Activated CD4-positive, alpha-beta T cell treated with anti-CD3 and anti-CD28 coated beads, Interleukin-2, amount 10 ng/mL, durations not matched to agents 7 days and 5 days (primary cell): ENCODE measurements around the gene CCDC54. TPM values are rescaled to one million over a fixed set of nuclear protein-coding genes. Genes with fewer than 3 reads are reported as not detected.
A peak's percentile ranks its signal among the peaks of the same experiment; 100 is the strongest.

Experiments
- CTCF ChIA-PET: fragments of 350-600 bp; sonication (Branson Sonifier 250); formaldehyde crosslinking; loops from one replicate; lab custom pipeline; 2021; ENCODE audit warnings: antibody characterized with exemption; lab: Charles Lee
- POLR2A ChIA-PET: fragments of 350-600 bp; sonication (Branson Sonifier 250); formaldehyde crosslinking; loops from one replicate; lab custom pipeline; 2021; ENCODE audit warnings: antibody characterized with exemption; lab: Charles Lee
- DNase-seq: peaks from one replicate; pipeline ENCODE4 v3.0.0-alpha.2; 2020
- H3K27ac Mint-ChIP-seq: one replicate; pipeline ENCODE4 v1.8.0; 2021; ENCODE audit warnings: mild to moderate bottlenecking, moderate library complexity, mixed read lengths
- H3K27me3 Mint-ChIP-seq: one replicate; pipeline ENCODE4 v1.8.0; 2021; ENCODE audit warnings: mixed read lengths
- H3K36me3 Mint-ChIP-seq: one replicate; pipeline ENCODE4 v1.8.0; 2021; ENCODE audit warnings: low read depth, mixed read lengths
- H3K4me1 Mint-ChIP-seq: one replicate; pipeline ENCODE4 v1.8.0; 2021; ENCODE audit warnings: mixed read lengths
- H3K4me3 Mint-ChIP-seq: one replicate; pipeline ENCODE4 v1.8.0; 2021; ENCODE audit warnings: mild to moderate bottlenecking, moderate library complexity, mixed read lengths
- H3K9me3 Mint-ChIP-seq: one replicate; pipeline ENCODE4 v1.8.0; 2021; ENCODE audit warnings: mixed read lengths
- total RNA-seq, 2 experiments: library from RNA; stranded (reverse); gene quantifications; one replicate each; pipeline ENCODE4 v1.2.3, GENCODE V29; 2021

Gene CCDC54
- total RNA-seq, 2 experiments from 2014 or later: not detected

DNA sequence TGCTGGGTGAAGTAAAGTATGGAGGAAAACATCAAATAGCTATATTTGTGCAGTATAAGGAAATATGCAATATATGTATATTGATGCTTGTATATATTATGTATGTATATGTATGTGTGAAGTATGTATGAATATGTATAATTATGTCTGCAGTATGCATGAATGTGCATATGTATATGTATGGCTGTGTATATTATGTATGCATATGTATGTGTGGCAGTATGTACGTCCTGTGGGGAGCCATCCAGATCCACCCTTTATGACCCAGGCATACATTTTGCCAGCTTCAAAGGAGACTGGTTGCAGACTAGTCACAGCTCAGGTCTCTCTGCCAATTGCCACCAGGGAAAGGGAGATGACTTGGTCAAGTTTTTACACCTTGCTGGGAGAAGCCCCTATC, 24.1 kb downstream of the CCDC54 start:
- Mint-ChIP-seq H3K27me3 (peaks cover 5% of the 10 kb centered on the region), H3K4me1 (peaks cover 2% of the 10 kb centered on the region), H3K4me3 (no peak overlapping the region), H3K9me3 (peaks cover 2% of the 10 kb centered on the region), H3K36me3 (no peaks in the 10 kb centered on the region), H3K27ac (no peak overlapping the region)
- POLR2A ChIA-PET: no interaction called here
- CTCF ChIA-PET: no interaction called here
- no peak for DNase-seq

GRCh38 chr3:107402214-107402613, 25.0 kb downstream of the CCDC54 start:
- ChIA-PET CTCF (no interaction called here), POLR2A (no interaction called here)
- DNase-seq: no peak
- Mint-ChIP-seq H3K4me1 (peaks cover 2% of the 10 kb centered on the region), H3K4me3 (no peak overlapping the region), H3K27ac (no peak overlapping the region), H3K36me3 (no peaks in the 10 kb centered on the region), H3K27me3 (peaks cover 5% of the 10 kb centered on the region), H3K9me3 (peaks cover 2% of the 10 kb centered on the region)

- CTCF ChIA-PET: no interaction called here
Measured at GRCh38 chr3:107404727-107405469, 27.7 kb downstream of the CCDC54 start.

GRCh38 chr3:107407355-107407754, 30.1 kb downstream of the CCDC54 start:
- DNase-seq: no peak
- H3K9me3 Mint-ChIP-seq: peaks cover 16% of the 10 kb centered on the region
- POLR2A ChIA-PET: no interaction called here
- no peak overlapping the region for H3K27ac Mint-ChIP-seq
- H3K27me3 Mint-ChIP-seq: peaks cover 3% of the 10 kb centered on the region
- no peaks in the 10 kb centered on the region for H3K4me1 Mint-ChIP-seq
- H3K4me3 Mint-ChIP-seq: no peak overlapping the region
- CTCF ChIA-PET: no interaction called here
- H3K36me3 Mint-ChIP-seq: peaks cover 5% of the 10 kb centered on the region

More at GRCh38 chr3:107404727-107405469, 27.7 kb downstream of the CCDC54 start:
- peaks cover 3% of the 10 kb centered on the region for H3K36me3 Mint-ChIP-seq
- DNase-seq: no peak
- H3K27me3 Mint-ChIP-seq: no peaks in the 10 kb centered on the region
- H3K9me3 Mint-ChIP-seq: peaks cover 8% of the 10 kb centered on the region
- H3K27ac Mint-ChIP-seq: no peak overlapping the region
- H3K4me1 Mint-ChIP-seq: no peaks in the 10 kb centered on the region
- H3K4me3 Mint-ChIP-seq: no peak overlapping the region
- POLR2A ChIA-PET: no interaction called here

DNA sequence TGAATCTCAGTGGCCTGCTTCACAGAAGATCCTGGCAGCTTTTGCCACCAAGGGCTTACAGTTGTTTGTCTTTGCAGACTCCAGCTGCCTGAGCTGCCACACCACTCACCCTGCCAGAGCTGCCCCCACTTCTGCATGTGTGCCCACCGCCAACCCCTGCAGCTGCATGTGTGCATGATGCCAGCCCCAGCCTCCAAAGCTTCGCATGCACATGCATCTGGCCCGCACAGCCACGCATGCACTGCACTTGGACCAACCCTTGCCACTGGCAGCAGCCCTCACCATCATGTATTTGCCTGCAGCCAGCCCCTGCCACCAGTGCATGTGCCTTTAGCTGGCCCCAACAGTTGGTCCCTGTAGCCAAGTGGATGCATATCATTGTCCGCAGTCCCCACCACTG, 31.3 kb downstream of the CCDC54 start:
- CTCF ChIA-PET: interaction anchor here (1.9 kb wide), 1 partner anchor 22 kb away, joined by 8 read pairs; no protein-coding TSS in a partner anchor
- H3K4me1 Mint-ChIP-seq: peaks cover 4% of the 10 kb centered on the region
- H3K36me3 Mint-ChIP-seq: peaks cover 9% of the 10 kb centered on the region
- no peak overlapping the region for H3K27ac Mint-ChIP-seq
- peaks cover 3% of the 10 kb centered on the region for H3K27me3 Mint-ChIP-seq
- H3K4me3 Mint-ChIP-seq: no peak overlapping the region
- no peak for DNase-seq
- POLR2A ChIA-PET: no interaction called here
- H3K9me3 Mint-ChIP-seq: peaks cover 20% of the 10 kb centered on the region

- H3K27ac Mint-ChIP-seq: no peak overlapping the region
- peaks cover 25% of the 10 kb centered on the region for H3K9me3 Mint-ChIP-seq
- peaks cover 11% of the 10 kb centered on the region for H3K4me1 Mint-ChIP-seq
- DNase-seq: no peak
- CTCF ChIA-PET: interaction anchor here (1.9 kb wide), 1 partner anchor 21 kb away, joined by 8 read pairs; no protein-coding TSS in a partner anchor
- H3K4me3 Mint-ChIP-seq: no peak overlapping the region
- H3K36me3 Mint-ChIP-seq: peaks cover 11% of the 10 kb centered on the region
- peaks cover 3% of the 10 kb centered on the region for H3K27me3 Mint-ChIP-seq
- POLR2A ChIA-PET: no interaction called here
Measured at GRCh38 chr3:107409365-107409764, 32.1 kb downstream of the CCDC54 start.

- Mint-ChIP-seq H3K27me3 (peaks cover 3% of the 10 kb centered on the region), H3K4me1 (peaks cover 21% of the 10 kb centered on the region), H3K36me3 (peaks cover 11% of the 10 kb centered on the region), H3K9me3 (peaks cover 27% of the 10 kb centered on the region), H3K27ac (no peak overlapping the region), H3K4me3 (no peak overlapping the region)
- CTCF ChIA-PET: interaction anchor here (0.7 to 1.0 kb wide), 2 partner anchors 11 to 19 kb away, joined by 3 to 6 read pairs; no protein-coding TSS in a partner anchor
- no peak for DNase-seq
- POLR2A ChIA-PET: no interaction called here
Measured at GRCh38 chr3:107410606-107411005, 33.4 kb downstream of the CCDC54 start.

DNA sequence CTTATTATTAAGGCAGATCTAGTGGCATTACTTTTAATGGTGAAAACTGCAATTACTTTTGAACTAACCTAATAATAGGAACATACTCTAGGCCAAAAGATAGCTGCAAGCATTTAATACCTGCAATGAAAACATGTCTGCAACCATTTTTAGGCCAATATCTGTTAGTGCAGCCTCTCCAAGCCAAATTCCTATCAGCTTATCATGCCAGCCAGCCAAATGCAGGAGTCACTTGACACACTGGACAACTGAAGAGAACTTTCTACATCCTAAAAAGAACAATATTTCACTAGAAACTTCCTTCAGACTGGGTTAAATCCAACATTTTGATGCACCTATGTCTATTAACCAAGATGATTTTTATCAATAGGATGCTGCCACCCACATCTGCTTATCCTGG, 33.8 kb downstream of the CCDC54 start:
- Mint-ChIP-seq H3K9me3 (peaks cover 27% of the 10 kb centered on the region), H3K36me3 (peaks cover 11% of the 10 kb centered on the region), H3K4me3 (no peak overlapping the region), H3K4me1 (peaks cover 22% of the 10 kb centered on the region), H3K27me3 (peaks cover 3% of the 10 kb centered on the region), H3K27ac (no peak overlapping the region)
- DNase-seq: no peak
- CTCF ChIA-PET: interaction anchor here (1.0 kb wide), 1 partner anchor 10 kb away, joined by 6 read pairs; no protein-coding TSS in a partner anchor
- POLR2A ChIA-PET: no interaction called here

DNA sequence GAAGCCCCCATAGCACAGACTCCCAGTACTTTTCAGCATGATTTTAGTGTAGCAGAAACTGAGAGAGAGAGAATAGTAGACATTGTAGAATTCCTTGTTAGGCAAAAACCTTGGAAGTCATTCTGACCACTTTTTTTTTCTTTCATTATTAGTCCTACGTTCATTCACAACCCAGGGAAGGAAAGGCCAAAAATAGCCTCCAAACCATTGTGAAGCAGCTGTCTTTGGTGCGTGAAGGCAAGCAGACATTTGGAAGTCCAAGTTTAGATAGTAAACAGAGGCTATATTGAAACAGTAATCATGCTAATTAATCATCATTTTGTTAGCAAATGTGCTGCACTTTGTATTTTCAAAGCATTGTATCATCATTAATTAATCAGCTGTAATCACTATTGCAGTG, 34.5 kb downstream of the CCDC54 start:
- no peak for DNase-seq
- ChIA-PET POLR2A (no interaction called here), CTCF (no interaction called here)
- Mint-ChIP-seq H3K9me3 (peaks cover 27% of the 10 kb centered on the region), H3K4me1 (peaks cover 24% of the 10 kb centered on the region), H3K27ac (no peak overlapping the region), H3K4me3 (no peak overlapping the region), H3K27me3 (peaks cover 3% of the 10 kb centered on the region), H3K36me3 (peaks cover 11% of the 10 kb centered on the region)

DNA sequence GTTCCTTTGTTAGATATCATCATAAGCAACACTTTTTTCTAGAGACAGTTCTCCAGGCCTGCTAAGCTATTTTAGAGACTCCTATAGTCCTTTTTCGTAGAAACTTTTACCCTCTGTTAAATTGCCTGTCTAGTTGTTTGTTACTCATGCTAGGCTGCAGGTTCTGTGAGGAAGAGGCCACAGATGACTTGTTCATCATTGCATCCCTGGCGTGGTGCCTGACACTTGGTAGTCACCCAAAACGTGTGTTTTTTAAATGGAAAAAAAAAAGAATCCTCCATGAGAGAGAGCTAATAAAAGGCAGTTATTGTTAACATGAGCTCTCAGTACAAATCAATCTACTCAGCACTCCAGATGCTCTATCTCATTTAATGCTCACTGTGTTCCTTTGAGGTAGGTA, 35.1 kb downstream of the CCDC54 start:
- peaks cover 11% of the 10 kb centered on the region for H3K36me3 Mint-ChIP-seq
- H3K9me3 Mint-ChIP-seq: peaks cover 27% of the 10 kb centered on the region
- peaks cover 24% of the 10 kb centered on the region for H3K4me1 Mint-ChIP-seq
- peaks cover 3% of the 10 kb centered on the region for H3K27me3 Mint-ChIP-seq
- no peak overlapping the region for H3K27ac Mint-ChIP-seq
- ChIA-PET CTCF (no interaction called here), POLR2A (no interaction called here)
- no peak overlapping the region for H3K4me3 Mint-ChIP-seq
- no peak for DNase-seq

DNA sequence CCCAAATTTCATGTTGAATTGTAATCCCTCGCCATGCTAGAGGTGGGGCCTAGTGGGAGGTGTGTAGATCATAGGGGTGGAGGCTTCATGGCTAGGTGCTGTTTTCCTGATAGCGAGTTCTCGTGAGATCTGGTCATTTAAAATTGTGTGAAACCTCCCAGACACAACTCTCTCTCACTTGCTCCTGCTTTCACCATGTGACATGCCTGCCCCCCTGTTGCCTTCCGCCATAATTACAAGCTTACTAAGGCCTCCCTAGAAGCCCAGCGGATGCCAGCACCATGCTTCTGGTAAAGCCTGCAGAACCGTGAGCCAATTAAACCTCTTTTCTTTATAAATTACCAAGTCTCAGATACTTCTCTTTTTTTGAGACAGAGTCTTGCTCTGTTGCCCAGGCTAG, 36.0 kb downstream of the CCDC54 start:
- H3K4me3 Mint-ChIP-seq: no peak overlapping the region

DNA sequence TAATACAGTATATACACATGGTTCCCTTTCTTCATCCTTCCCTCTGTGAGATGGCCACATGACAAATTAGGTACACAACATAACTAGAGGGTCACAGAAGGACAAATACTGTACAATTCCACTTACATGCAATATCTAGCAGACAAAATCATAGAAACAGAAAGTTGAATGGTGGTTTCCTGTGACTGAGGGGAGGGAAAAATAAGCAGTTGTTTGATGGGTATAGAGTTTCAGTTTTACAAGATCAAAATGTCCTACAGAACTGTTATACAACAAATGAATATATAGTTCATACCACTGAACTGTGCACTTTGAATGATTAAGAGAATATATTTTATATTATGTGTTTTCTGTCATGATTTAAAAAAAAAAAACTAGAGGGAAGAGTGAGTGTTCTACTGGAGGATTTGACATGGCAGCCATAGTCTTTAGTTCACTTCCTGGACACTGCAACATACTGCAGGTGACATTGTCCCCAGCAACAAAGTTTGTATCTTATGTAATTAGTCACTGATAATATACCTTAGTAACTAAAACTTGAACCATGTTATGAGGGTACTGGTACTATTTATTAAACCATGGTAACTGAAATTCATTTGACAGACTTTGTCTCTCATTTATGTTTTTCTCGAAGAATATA, 37.2 kb downstream of the CCDC54 start:
- ChIA-PET POLR2A (no interaction called here), CTCF (no interaction called here)
- no peak overlapping the region for H3K4me3 Mint-ChIP-seq
- DNase-seq: peak; percentile 17
- peaks cover 24% of the 10 kb centered on the region for H3K4me1 Mint-ChIP-seq
- H3K36me3 Mint-ChIP-seq: peaks cover 10% of the 10 kb centered on the region
- peaks cover 6% of the 10 kb centered on the region for H3K27me3 Mint-ChIP-seq
- H3K9me3 Mint-ChIP-seq: peaks cover 21% of the 10 kb centered on the region
- peak overlapping the region; percentile 76 for H3K27ac Mint-ChIP-seq

More for the DNA sequence above, 36.0 kb downstream of the CCDC54 start:
- ChIA-PET CTCF (no interaction called here), POLR2A (no interaction called here)
- Mint-ChIP-seq H3K9me3 (peaks cover 27% of the 10 kb centered on the region), H3K36me3 (peaks cover 11% of the 10 kb centered on the region), H3K27me3 (peaks cover 3% of the 10 kb centered on the region), H3K27ac (no peak overlapping the region), H3K4me1 (peaks cover 24% of the 10 kb centered on the region)
- DNase-seq: no peak

- DNase-seq: no peak
- ChIA-PET CTCF (interaction anchor here (0.8 kb wide), 1 partner anchor 181 kb away, joined by 3 read pairs; no protein-coding TSS in a partner anchor), POLR2A (no interaction called here)
- Mint-ChIP-seq H3K4me3 (no peak overlapping the region), H3K36me3 (peaks cover 6% of the 10 kb centered on the region), H3K9me3 (peaks cover 11% of the 10 kb centered on the region), H3K4me1 (peaks cover 26% of the 10 kb centered on the region), H3K27me3 (peaks cover 7% of the 10 kb centered on the region), H3K27ac (no peak overlapping the region)
Measured at GRCh38 chr3:107416138-107416537, 38.9 kb downstream of the CCDC54 start.
